Right renal pelvis (tissue), 4 donors: ENCODE results near the gene ABCC10. TPM values are rescaled to one million over a fixed set of nuclear protein-coding genes. Genes with fewer than 3 reads are reported as not detected.
"Not testable (repeated sequence)": the region's sequence is repeated elsewhere in the genome, so short reads cannot be mapped to it uniquely, and the experiment has no call there.

ENCODE experiments used
- DNase-seq, 4 donors: peaks; one replicate each; pipeline ENCODE4 v3.0.0-alpha.2; 2013; ENCODE audit warnings: low read depth in 4 of 4, low spot score in 3 of 4, missing footprints in 1 of 4
- polyA plus RNA-seq, 4 donors: library from polyadenylated mRNA; unstranded; fragments of 120-200 nt; gene quantifications; one replicate each; pipeline ENCODE4 v1.2.1, GENCODE V29; 2013; ENCODE audit not compliant: insufficient read length in 4 of 4

Gene ABCC10
- polyA plus RNA-seq, 4 donors, result 20.1 to 21.3 (median 20.9) TPM

DNA sequence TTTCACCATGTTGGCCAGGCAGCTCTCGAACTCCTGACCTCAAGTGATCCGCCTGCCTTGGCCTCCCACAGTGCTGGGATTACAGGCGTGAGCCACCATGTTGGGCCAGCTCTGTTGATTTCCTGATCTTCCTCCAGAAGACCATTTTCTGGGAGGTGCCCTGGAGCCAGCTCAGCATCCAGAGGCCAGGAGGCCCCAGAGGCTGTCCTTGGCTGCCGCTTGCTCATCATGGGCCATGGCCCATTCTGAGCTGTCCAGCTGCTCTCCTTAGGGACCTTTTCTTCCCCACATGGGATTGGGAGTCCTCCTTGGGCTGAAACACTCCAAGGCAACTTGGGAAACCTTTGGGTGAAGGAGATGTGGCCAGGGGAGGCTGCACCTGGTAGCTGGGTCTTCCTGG is 67.4 kb downstream of the ABCC10 start:
- no peak for DNase-seq

DNA sequence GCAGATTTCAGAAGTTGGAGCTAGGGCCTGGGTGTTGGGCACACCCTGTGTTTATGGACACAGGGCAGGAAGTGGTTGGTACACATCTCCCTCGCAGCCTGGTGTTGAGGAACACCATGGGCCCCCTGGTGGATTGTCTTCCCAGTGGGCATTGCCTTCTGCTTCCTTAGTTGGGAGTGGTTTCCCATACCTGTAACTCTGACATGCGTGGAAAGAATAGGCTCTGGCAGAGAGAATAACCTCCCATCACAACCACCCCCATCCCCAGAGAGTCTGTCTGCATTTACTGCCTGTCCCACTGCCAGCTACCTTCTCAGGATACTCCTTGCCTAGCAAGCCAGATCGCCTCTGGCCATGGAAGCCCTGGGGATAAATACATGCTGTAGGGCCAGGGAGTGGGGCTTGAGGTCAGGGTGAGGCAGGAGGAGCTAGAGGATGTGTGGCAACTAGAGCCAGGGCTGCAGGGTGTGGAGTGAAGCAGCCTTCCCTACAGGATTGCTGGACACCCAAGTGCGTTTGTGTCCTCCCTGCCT is 68.1 kb downstream of the ABCC10 start:
- no peak for DNase-seq

DNA sequence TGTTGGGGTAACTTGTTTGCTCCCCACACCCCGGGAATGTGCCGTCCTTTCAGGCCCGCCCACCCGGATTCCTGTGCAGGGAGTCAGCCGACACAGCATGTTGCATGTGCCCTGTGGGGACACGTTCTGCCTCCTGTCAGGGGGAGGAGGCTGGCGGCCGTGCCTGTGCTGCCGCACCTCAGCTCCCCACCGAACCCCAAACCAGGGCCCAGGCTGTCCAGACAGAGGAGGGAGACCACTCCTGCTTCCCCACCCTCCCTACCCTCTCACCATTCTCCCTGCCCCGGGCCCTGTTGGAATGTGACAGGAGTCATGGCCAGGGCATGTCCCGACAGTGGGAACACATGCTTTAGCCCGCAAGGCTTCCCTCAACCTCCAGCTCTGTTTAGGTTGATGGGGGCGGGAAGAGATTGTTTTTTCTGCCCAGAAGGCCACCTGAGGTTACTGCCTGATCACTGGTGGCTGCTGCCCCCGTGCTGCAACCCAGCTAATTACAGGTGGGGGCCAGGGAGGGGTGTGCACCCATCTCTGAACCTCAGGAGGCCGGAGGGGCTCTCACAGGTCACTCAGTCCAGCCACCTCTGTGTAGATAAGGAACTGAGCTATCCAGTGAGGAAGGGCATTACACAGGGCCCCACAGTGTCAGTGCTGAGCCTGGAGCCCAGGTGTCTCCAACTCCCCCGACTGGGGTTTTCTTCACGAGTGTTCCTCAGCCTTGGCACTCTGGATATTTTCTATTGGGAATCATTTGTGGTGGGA is 69.2 kb downstream of the ABCC10 start:
- no peak for DNase-seq

DNA sequence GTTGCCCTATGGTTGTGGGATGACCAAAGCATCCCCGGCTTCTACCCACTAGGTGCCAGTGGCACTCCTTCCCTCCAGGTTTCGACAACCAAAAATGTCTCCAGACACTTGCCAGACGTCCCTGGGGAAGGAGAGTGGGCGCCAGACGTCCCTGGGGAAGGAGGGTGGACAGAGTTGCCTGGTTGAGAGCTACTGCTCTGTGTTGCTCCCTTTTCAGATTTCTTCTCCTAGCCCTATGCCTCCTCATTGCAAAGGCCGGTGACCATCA is 69.7 kb downstream of the ABCC10 start:
- no peak for DNase-seq

DNA sequence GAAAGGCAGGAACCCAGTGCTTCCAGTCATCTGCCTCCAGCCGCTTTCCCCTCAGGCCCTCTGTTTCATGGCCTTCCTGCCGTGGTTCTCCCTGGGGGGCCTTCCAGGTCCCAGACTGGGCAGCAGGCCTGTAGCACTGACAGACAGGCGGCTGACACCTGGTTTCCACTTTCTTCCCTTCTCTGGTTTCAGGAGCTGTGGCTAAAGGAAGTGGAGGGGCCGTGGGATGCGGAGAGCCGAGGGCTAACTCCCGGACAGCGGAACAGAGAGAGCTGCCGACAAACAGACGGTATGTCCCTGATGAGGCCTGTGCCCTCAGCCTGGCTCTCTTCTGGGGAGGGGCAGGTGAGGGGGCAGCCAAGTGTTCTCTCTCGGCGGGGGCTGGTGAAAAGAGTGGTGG is 70.3 kb downstream of the ABCC10 start:
- DNase-seq, result no peak

DNA sequence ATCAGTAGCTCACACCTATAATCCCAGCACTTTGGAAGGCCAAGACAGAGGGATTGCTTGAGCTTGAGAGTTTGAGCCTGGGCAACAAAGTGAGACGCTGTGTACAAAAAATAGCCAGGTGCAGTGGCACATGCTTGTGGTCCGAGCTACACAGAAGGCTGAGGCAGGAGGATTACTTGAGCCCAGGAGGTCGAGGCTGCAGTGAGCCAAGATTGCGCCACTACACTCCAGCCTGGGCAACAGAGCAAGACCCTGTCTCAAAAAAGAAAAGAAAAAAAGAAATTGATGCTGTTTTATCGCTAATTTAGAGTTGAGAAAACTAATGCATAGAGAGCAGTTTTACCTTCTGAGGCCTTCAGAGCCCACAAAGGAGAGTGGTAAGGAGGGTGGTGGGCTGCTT is 71.0 kb downstream of the ABCC10 start:
- not testable (repeated sequence) for DNase-seq

DNA sequence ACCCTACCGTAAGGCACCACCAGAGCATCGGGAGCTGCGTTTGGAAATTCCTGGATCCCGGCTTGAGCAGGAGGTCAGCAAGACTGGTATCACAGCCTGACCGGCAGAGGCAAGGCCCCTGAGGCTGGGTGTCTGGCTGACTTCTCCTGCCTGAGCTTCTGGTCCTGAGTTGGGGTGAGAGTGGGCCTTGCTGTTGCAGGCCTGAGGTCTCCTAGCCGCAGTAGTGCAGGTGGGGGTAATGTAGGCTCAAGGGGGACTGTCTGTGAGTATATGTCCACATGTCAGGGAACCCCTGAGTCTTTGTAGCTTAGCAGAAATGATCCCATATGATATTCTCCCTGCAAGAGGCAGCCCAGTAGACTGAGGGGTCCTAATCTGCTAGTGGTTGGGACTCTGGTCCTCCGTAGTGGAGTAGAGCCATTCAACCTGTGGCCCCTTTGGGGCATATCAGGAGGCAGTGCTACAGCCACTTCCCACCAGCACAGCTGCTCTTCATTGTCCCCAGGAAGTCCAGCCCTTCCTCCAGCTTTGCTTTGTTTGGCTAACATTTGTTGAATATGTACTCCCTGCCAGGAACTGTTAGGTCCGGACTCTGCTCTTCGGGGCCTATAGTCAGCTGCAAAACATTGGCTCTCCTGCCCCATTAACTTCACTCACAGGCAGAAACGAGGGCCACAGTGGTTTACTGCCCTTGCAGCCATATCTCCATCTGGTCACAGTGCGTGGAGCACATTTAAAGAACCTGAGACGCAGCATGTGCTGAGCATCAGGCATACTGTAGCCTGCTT is 71.9 kb downstream of the ABCC10 start:
- DNase-seq, result no peak

Other genes with a start within 250 kb of the ABCC10 start
- gene CUL9, start 245.3 kb upstream of the ABCC10 start, polyA plus RNA-seq, result 10 to 100 TPM; 29.7 to 35.3 (median 32.5) TPM
- 100 to 1,000 TPM in 1 of 4 donors, 10 to 100 TPM in 3; 52.9 to 104 (median 59.9) TPM for gene DNPH1, start 198.1 kb upstream of the ABCC10 start, polyA plus RNA-seq
- gene TTBK1, start 184.1 kb upstream of the ABCC10 start, polyA plus RNA-seq, result under 1 TPM; 0.25 to 0.39 (median 0.28) TPM
- gene SLC22A7, start 129.3 kb upstream of the ABCC10 start, polyA plus RNA-seq, result 1 to 10 TPM in 1 of 4 donors, under 1 TPM in 3; 0.24 to 2.5 (median 0.86) TPM
- gene CRIP3, start 118.7 kb upstream of the ABCC10 start, polyA plus RNA-seq, result 1 to 10 TPM; 2.2 to 3.9 (median 3.7) TPM
- gene ZNF318, start 57.9 kb upstream of the ABCC10 start, polyA plus RNA-seq, result 10 to 100 TPM; 22.1 to 29.4 (median 28.1) TPM
- 1 to 10 TPM in 2 of 4 donors, under 1 TPM in 2; 0.87 to 1.4 (median 1.1) TPM for gene DLK2, start 28.0 kb downstream of the ABCC10 start, polyA plus RNA-seq
- 10 to 100 TPM; 27.4 to 35.7 (median 32.0) TPM for gene TJAP1, start 50.0 kb downstream of the ABCC10 start, polyA plus RNA-seq
- gene LRRC73, start 82.8 kb downstream of the ABCC10 start, polyA plus RNA-seq, result 1 to 10 TPM in 3 of 4 donors, under 1 TPM in 1; 0.98 to 1.9 (median 1.0) TPM
- 100 to 1,000 TPM; 146 to 162 (median 153) TPM for gene YIPF3, start 89.4 kb downstream of the ABCC10 start, polyA plus RNA-seq
- 10 to 100 TPM; 37.3 to 45.1 (median 39.0) TPM for gene POLR1C, start 89.5 kb downstream of the ABCC10 start, polyA plus RNA-seq
- gene XPO5, start 148.5 kb downstream of the ABCC10 start, polyA plus RNA-seq, result 10 to 100 TPM; 46.3 to 50.4 (median 47.8) TPM
- 10 to 100 TPM; 18.8 to 22.0 (median 19.6) TPM for gene POLH, start 148.6 kb downstream of the ABCC10 start, polyA plus RNA-seq
- gene GTPBP2, start 201.7 kb downstream of the ABCC10 start, polyA plus RNA-seq, result 10 to 100 TPM; 46.5 to 52.1 (median 49.2) TPM
- 10 to 100 TPM; 24.6 to 28.8 (median 26.3) TPM for gene MAD2L1BP, start 208.3 kb downstream of the ABCC10 start, polyA plus RNA-seq
- 1 to 10 TPM; 1.4 to 1.7 (median 1.5) TPM for gene RSPH9, start 217.5 kb downstream of the ABCC10 start, polyA plus RNA-seq